HG03521 (cell line): Measurements from ENCODE around the gene RBM20.

ENCODE experiments used
- ATAC-seq: cut with Tn5 transposase; IDR thresholded peaks from one replicate; pipeline ENCODE4 v1.9.1; 2021; ENCODE audit warnings: mild to moderate bottlenecking, moderate library complexity; ENCODE audit not compliant: unreplicated experiment

Gene RBM20

GRCh38 chr10:110824660-110825059, 180.5 kb downstream of the RBM20 start:
- ATAC-seq, result no peak

- ATAC-seq, result no peak
Observed at GRCh38 chr10:110825508-110825907, 181.4 kb downstream of the RBM20 start.

DNA sequence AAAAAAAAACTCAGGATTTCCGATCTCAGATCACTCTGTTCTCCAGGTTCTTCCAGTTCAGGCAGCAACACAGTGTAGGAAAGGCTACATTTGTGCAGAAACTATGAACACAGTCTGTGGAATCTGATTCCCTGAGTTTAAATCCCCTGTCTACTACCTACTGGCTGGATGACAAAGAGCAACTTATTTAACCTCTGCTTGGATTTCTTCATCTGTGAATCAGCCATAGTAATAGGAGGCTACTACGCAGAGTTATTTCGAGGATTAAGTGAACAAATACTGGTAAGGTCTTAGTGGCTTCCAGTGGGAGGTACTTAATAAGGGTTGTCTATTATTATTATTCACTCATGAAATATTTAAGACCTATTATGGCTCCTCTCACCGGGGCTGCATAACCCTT, 183.3 kb downstream of the RBM20 start:
- ATAC-seq, result no peak

DNA sequence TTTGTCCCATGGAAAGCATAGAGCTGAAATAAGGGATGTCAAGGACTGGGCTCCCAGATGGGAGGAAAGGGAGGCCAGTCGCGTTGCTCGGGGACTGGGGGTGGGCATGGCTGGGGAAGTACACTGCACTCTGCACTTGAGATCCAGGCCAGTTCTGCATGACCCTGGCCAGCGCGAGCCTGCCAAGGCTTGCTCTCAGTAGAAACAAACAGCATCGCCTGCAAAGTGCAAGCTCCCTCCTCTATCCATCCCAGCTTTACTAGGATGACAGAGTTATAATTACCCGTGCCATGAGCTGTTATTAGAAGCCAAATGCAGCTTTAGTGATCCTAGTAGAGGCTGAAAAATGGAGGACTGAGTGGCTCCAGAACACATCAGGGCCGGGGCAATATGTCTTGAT, 183.7 kb downstream of the RBM20 start:
- ATAC-seq, result no peak

DNA sequence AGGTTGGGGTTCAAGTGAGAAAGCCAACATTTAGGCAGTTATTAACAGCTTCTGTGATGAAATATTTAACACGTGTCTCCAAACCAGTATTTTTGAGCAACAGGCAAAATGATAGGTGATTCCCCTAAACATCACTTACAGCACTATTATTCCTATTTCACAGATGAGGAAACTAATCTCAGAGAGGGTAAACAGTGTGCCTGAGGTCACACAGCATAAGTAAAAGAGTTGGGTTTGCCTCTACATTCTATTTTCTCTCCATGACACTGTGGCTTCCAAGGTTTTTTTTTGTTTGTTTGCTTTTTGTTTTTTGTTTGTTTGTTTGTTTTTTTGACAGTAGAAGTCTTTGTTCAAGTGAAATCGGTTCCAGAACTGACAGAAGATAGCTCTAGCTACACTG, 184.4 kb downstream of the RBM20 start:
- ATAC-seq, result no peak

GRCh38 chr10:110829721-110830410, 185.7 kb downstream of the RBM20 start:
- no peak for ATAC-seq

DNA sequence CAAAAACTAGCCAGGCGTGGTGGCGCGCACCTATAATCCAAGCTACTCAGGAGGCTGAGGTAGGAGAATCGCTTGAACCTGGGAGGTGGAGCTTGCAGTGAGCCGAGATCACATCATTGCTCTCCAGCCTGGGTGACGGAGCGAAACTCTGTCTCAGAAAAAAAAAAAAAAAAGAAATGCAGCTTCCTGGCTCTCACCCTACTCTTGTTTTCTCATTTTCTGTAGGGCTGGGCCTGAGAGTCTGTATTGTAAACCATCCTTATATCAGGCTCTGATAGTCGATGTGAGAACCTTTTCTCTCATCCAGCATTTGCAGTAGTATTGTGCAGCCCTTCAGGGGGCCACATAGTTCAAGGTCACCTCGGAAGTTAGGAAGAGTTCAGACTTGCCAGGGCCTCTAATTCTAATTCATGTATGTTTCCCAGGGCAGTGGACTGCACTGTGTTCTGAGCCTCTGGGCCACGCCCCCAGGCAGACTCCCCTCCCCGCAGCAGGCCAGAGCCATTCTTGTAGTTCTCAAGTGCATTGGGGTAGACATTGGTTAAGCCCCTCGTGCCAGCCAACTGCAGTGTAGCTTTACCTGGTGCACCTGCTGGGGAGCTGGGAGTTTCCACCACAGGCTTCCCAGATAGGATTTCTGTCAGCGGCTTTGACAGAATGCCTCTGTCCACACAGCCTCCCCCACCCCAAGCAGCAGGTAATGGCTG, 189.3 kb downstream of the RBM20 start:
- no peak for ATAC-seq

- no peak for ATAC-seq
Observed at GRCh38 chr10:110833941-110834628, 189.9 kb downstream of the RBM20 start.

DNA sequence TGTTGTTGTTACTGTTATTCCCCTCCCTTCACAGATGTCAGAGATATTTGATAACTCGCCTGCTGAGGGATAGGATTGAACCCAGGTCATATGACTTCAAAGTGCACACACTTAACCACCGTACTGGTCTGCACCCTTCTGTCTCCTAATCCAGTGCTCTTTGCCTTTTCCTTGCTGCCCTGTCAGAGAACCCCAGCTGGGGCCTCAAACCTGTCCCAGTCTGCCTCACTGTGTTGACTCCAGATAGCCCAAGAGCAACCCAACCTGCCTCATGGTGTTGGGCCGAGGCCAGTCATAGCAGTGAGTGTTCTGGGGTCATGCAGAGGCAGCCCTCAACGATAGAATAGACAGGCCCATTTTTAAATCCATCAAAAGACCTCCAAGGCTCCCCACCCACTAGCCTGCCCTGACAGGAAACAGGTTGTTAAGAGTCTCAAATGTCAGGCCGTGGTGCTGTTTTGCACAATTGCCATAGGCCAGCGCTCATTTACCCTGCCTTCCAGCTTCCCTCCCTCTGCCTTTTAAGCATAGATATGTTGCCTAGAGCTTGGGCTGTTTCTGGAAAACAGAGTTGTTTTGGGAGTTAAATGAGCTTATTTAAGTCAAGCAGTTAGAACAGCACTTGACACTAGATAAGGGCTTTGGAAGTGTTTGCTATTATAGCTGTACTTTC, 190.6 kb downstream of the RBM20 start:
- ATAC-seq, result no peak

GRCh38 chr10:110835841-110836240, 191.7 kb downstream of the RBM20 start:
- no peak for ATAC-seq

- ATAC-seq, result no peak
Observed at GRCh38 chr10:110836706-110837105, 192.6 kb downstream of the RBM20 start.

DNA sequence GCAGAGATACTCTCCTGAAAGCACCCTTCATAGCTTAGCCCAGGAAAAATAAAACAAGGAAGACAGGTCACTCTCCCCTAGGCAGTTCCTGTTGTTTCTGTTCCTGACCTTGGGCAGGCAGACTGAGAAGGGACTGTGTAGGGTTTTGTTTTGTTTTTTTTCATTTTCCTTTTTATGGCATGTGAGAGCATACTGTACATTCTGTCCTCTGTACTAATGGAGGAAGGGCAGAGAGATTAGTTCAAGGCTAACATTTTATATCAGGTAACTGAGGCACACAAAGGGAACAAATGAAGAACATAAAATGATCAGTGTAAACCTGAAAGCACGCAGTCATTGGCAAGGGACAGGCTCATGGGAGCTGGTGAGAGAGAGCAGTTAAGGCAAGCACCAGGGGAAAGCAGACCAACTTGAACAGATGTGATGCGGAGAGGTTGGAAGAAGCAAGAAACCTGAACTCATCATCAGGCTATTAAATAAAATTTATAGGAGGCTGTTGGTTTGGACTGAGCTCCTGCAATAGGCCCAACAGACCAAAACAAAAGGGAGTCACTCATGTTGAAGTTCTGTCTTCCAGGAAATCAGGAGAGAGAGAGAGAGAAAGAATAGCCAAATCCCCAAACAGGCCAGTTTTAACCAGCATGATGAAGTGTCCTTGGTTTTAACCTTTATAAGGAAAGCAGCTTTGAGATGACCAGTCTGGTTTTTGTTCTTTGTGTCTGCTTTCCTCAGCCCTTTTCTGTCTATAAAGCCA, 193.5 kb downstream of the RBM20 start:
- no peak for ATAC-seq

- ATAC-seq, result no peak
Observed at GRCh38 chr10:110840225-110840922, 196.2 kb downstream of the RBM20 start.

DNA sequence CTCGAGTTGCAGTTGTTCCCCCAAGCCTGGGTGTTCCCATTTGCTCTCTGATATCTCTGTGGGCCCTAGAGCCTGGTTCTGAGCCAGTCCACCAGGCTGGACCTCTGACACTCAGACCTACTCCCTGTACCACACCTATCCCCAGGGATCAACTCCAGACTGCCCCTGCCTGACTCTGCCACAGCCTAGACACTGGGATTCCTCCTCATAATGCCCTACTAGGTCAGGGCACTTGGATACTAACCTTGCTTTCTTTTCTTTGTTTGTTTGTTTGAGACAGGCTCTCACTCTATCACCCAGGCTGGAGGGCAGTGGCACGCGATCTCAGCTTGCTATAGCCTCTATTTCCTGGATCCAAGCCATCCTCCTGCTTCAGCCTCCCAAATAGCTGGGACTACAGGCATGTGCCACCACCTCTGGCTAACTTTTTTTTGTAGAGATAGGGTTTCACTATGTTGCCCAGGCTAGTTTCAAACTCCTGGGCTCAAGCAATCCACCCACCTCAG, 196.8 kb downstream of the RBM20 start:
- no peak for ATAC-seq

GRCh38 chr10:110841767-110842267, 197.7 kb downstream of the RBM20 start:
- peak; percentile 54 for ATAC-seq

DNA sequence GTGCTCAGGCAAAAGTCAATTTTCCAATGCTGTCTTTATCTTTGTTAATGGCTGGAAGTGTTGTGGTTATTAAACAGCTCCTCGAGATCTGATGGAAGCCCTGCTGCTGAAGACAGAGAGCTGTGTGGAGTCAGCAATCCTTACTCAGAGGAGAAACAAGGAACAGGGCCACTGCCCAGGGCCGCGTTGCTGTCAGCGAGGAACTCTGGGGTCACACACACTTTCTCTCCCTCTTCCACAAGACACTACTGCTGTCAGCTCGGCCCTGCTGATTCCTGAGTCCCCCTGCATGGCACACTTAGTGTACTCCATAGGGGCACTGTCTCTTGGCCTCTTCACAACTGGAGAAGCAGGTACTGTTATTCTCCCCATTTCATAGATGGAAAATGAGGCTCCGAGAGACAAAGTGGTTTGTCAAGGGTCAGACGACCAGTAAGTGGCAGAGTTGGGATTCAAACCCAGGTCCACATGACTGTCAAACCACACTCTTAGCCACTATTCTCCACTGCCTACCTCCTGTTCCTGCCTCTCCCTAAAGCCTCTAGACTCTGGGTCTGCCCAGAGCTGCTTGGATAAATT, 198.3 kb downstream of the RBM20 start:
- ATAC-seq, result no peak

GRCh38 chr10:110843031-110843430, 198.9 kb downstream of the RBM20 start:
- peak; percentile 74 for ATAC-seq

DNA sequence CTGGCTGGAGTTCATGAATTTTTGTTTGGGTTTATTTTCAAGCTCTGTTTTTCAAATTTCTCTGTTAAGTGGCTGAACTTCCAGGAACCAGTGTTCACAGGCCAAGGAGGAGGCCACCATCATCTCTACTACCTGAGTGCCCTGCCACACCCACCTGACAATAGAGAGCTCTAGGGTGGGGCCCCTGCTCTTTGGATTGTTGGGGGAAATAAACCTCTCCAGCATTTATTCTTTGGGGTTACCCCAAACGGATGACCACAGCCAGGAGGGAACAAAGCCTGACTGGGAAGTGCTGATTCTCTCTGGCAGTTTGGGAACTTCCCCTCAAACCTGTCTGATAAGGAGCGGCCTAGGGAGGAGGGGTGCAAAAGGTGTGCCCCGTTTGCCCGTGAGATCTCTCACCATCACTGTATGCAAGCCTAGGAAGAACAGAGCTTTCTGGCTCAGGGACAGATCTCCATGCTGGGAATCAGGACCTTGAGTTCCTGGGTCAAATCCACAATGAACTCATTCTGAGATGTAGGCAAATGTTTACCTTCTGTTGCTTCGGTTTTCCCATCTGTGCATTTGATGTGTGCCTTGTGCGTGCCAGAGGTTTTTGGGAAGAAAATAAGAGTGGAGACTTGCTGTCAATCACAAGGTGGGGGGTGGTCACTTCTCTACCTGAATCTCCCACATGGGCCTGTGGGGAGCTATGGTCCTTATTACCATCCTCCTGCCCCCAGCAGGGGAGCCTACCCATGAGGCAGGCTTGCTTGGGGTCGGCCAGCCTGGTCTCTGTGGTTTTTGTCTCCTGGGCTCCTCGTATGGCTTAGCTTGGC, 199.9 kb downstream of the RBM20 start:
- ATAC-seq, result no peak

GRCh38 chr10:110844617-110844881, 200.4 kb downstream of the RBM20 start:
- ATAC-seq, result no peak
